Measurements from ENCODE around the gene SPTBN4.
"Not testable (repeated sequence)": the region's sequence is repeated elsewhere in the genome, so short reads cannot be mapped to it uniquely, and the experiment has no call there.

SPTBN4 gene

DNA sequence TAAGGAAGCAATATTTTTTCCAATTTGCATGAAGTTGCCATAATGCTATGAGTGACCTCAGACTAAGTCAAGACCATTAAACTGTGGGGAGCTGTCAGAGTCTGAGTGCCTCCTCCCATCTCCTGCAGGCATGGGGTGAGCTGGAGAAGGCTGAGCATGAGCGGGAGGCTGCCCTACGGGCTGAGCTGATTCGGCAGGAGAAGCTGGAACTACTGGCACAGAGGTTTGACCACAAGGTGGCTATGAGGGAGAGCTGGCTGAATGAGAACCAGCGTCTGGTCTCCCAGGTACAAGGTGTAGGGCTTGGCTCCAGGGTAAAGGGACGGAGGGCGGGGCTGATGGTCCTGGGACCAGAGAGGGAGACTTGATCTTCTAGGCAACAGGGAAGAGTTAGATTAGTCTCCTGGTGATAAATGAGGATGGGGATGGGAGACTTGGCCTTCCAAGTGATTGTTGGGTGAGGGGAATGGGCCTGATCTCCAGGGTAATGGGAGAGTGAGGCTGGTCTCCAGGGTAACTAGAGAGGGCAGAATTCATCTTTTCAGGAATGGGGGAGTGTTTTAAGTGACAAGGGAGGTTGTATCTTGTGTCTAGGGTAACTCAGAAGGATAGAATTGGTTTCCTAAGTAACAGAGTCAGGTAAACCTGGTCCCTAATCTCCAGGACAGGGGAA, 36.0 kb downstream of the SPTBN4 start:
- no peak for DNase-seq (ENCODE audit: low read depth in 2 of 2)

DNA sequence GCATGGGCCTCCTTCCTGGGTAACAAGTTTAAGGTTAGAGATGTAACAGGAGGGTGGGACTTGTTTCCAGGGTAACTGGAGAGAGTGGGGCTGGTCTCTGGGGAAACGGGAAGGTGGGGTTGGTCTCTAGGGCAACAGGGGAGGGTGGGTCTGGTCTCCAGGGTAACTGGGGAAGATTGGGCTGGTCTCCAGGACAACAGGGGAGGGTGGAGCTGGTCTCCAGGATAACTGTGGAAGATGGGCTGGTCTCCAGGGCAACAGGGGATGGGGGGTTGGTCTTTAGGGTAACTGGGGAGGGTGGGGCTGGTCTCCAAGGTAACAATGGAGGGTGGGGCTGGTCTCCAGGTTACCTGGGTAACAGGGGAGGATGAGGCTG, 36.5 kb downstream of the SPTBN4 start:
- no peak for DNase-seq (ENCODE audit: low read depth in 2 of 2)

DNA sequence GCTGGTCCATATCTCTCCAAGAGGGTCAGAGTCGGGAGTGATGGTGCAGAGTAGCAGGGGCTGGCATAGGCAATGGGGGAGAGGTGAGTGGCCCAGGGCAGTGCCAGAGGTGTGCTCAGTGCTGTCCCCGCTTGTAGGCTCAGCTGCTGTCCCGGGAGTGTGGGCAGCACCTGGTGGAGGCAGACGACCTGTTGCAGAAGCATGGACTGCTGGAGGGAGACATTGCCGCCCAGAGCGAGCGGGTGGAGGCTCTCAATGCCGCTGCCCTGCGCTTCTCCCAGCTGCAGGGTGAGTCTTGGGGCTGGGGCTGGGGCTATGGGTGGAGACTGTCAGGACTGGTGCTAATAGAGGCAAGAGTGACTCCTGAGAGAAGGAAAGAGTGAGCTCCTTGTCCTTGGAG, 39.3 kb downstream of the SPTBN4 start:
- no peak for DNase-seq (ENCODE audit: low read depth in 2 of 2)

DNA sequence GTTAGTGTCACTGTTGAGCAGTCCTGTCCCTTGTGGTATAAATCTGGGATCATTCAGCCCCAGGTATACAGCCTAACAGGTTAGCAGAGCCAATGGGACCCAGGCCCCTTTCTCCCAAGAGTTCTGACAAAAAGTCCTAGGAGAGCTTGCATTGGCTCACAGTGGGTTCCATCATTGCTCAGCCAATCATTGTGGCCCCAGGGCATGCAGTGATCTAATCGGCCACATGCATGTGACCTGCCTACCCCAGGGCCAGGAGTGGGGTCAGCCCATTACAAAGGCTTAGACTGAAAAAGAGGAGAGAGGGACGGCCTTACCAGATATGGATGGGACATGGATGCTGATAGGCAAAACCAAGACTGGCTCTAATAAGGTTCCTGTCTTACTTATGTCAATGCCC, 41.1 kb downstream of the SPTBN4 start:
- no peak for DNase-seq (ENCODE audit: low read depth in 2 of 2)

DNA sequence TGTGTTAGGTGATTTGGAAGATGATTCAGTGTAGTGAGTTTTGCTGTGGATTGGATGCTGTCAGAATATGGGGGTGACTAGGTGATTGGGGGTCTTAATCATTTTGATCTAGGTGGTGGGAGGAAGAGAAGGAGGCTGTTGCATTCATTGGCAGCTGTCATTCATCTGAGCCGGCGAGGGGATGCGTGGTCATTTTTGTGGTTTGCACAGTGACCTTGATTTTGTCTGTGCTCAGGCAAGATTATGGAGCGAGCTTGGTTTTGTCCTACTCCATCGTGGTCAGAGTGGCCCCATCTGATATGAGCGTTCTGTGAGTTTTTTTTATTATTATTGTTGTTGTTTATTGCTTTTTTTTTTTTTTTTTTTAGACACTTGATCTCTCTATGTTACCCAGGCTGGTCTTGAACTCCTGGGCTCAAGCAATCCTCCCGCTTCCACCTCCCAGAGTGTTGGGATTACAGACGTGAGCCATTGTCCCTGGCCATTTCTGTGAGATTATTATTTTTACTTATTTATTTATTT, 42.0 kb downstream of the SPTBN4 start:
- DNase-seq (ENCODE audit: low read depth in 2 of 2): no peak

DNA sequence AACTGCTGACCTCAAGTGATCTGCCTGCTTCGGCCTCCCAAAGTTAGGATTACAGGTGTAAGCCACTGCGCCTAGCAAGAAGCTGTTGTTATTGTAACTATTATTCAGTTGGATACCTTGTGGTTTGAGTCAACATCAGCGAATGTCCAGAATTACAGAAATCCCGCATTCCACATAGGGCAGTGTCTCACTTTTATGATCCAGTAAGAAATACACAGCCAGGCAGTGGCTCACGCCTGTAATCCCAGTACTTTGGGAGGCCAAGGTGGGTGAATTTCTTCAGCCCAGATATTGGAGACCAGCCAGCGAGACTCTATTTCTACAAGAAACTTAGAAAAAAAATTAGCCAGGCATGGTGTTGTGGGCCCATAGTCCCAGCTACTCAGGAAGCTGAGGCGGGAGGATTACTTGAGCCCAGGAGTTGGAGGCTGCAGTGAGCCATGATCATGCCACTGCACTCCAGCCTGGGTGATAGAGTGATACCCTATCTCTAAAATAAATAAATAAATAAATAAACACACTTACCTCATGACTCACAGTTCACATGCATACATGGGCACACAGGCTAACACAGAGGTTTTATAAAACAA, 43.8 kb downstream of the SPTBN4 start:
- no peak for DNase-seq (ENCODE audit: low read depth in 2 of 2)

DNA sequence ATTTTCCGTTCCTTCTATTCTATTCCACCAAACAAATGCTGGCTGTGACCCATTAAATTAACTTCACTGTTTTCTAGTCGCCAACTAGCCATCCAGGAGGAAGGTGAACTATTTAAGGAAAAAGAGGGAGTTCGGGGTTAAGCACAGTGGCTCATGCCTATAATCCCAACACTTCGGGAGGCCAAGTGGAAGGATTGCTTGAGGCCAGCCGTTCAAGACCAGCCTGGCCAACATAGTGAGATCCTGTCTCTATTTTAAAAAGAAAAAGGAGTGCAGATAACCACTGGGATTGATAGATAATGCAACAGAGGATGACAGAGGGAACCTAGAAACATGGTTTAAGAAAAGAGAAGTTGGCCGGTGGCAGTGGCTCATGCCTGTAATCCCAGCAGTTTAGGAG, 44.7 kb downstream of the SPTBN4 start:
- DNase-seq (ENCODE audit: low read depth in 2 of 2): no peak

DNA sequence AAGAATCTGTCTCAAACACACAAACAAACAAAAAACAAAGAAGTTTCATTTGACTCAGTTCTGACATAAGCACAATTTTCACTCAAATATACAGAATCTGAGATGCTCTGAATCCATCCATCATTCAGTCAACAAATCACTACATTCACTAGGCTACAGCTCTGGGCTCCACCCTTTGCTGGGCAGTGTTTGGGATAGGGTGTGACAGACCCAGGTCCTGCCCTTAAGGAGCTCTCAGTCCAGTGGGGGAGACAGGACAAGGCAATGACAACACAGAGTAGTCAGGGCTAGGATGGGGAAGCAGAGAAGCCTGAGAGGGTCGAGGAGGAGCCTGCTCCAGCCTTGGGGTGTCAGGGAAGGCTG, 45.3 kb downstream of the SPTBN4 start:
- DNase-seq (ENCODE audit: low read depth in 2 of 2): no peak

DNA sequence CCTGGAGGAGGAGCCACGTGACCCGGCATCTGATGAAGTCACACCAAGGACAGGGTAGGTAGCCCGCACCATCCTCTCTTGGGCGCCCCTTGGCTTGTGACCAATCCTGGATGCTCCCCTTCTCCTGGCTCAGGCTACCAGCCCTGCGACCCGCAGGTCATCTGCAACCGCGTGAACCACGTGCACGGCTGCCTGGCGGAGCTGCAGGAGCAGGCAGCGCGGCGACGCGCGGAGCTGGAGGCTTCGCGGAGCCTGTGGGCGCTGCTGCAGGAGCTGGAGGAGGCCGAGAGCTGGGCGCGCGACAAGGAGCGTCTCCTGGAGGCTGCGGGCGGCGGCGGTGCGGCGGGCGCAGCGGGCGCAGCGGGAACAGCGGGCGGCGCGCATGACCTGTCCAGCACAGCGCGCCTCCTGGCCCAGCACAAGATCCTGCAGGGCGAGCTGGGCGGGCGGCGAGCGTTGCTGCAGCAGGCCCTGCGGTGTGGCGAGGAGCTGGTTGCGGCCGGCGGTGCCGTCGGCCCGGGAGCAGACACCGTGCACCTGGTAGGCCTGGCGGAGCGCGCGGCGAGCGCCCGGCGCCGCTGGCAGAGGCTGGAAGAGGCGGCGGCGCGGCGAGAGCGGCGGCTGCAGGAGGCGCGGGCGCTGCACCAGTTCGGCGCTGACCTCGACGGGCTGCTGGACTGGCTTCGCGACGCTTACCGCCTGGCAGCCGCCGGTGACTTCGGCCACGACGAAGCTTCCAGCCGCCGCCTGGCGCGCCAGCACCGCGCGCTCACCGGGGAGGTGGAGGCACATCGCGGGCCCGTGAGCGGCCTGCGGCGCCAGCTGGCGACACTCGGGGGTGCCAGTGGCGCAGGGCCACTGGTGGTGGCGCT, 45.9 kb downstream of the SPTBN4 start:
- DNase-seq (ENCODE audit: low read depth in 2 of 2): no peak

DNA sequence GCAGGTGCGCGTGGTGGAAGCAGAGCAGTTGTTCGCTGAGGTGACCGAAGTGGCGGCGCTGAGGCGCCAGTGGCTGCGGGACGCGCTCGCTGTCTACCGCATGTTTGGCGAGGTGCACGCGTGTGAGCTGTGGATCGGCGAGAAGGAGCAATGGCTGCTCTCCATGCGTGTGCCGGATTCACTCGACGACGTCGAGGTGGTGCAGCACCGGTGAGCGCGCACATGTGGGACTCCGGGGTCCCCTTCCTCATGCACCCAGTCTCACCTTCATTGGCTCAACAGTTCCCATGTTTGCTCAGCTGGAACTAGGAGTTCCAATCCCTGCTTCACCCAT, 46.5 kb downstream of the SPTBN4 start:
- no peak for DNase-seq (ENCODE audit: low read depth in 2 of 2)

DNA sequence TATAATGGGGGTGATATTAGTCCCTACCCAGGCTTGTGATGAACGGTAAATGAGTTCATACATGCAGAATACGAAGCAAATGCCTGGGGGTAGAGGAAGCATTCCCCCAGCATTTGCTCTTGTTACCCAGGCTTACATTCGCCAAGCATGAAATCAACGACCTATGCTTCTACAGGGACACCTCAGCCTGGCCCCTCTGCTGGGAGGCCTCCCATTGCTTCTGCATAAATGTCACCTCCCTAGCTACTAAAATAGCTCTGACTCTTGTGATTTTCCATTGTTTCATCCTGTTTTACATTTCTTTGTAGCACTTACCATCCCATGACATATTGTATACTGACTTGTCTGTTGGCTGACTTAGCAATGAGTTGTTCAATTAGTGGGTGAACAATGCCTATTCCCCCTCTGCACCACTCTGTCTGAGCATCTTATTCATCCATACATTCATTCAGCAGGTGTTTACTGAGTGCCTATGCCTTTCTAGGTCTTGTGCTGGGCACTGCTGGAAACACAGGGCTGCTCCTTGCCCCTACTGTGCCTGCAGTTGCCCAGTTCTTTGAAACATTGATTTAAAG, 47.0 kb downstream of the SPTBN4 start:
- DNase-seq (ENCODE audit: low read depth in 2 of 2): no peak

DNA sequence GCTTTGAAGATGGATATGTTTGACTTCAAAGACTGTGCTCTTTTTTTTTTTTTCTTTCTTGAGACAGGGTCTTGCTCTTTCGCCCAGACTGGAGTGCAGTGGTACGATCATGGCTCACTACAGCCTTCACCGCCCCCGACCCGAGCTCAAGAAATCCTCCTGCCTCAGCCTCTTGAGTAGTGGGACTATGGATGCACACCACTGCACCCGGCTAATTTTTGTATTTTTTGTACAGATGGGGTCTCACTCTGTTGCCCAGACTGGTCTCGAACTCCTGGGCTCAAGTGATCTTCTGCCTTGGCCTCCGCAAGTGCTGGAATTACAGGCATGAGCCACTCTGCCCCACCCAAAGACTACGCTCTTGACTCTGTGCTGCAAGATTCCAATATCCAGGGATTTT, 50.4 kb downstream of the SPTBN4 start:
- no peak for DNase-seq (ENCODE audit: low read depth in 2 of 2)

DNA sequence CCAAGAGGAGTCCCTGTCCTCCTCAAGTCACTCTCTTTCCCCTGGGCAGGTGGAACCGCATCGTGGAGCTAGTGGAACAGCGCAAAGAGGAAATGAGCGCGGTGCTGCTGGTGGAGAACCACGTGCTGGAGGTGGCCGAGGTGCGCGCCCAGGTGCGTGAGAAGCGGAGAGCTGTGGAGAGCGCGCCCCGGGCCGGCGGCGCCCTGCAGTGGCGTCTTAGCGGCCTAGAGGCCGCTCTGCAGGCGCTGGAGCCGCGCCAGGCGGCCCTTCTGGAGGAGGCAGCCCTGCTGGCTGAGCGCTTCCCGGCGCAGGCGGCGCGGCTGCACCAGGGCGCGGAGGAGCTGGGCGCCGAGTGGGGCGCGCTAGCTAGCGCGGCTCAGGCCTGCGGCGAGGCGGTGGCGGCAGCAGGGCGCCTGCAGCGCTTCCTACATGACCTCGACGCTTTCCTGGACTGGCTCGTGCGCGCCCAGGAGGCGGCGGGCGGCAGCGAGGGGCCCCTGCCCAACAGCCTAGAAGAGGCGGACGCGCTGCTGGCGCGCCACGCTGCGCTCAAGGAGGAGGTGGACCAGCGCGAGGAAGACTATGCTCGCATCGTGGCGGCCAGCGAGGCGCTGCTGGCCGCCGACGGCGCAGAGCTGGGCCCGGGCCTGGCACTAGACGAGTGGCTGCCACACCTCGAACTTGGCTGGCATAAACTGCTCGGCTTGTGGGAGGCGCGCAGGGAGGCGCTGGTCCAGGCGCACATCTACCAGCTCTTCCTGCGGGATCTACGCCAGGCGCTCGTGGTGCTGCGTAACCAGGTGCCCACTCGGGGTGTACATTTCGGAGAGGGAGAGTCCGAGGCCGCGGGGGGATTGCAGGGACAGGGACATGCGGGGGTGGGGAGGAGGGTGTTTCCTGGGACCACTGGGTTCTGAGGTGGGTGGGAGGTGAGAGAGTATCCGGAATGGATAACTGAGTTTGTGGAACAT, 52.8 kb downstream of the SPTBN4 start:
- no peak for DNase-seq (ENCODE audit: low read depth in 2 of 2)

DNA sequence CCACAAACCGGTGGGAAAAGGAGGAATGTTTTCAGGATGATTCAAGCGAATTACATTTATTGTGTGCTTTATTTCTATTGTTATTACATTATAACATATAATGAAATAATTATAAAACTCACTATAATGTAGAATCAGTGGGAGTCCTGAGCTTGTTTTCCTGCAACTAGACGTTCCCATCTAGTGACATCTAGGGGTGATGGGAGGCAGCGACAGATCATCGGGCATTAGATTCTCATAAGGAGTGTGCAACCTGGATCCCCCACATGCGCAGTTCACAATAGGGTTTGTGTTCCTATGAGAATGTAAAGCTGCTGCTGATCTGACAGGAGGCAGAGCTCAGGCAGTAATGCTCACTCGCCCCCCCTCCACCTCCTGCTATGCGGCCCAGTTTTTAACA, 54.5 kb downstream of the SPTBN4 start:
- DNase-seq (ENCODE audit: low read depth in 2 of 2): no peak

DNA sequence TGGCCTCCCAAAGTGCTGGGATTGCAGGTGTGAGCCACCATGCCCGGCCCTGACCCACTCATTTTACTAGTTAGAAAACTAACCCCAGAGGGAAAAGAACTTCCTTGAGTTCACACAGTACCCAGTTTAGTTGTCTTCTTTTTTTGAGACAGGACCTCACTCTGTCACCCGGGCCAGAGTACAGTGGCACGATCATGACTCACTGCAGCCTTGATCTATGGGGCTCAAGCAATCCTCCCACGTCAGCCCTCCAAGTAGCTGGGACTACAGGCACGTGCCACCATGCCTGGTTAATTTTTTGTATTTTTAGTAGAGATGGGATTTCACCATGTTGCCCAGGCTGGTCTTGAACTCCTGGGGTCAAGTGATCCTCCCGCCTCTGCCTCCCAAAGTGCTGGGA, 55.1 kb downstream of the SPTBN4 start:
- not testable (repeated sequence) for DNase-seq (ENCODE audit: low read depth in 2 of 2)

DNA sequence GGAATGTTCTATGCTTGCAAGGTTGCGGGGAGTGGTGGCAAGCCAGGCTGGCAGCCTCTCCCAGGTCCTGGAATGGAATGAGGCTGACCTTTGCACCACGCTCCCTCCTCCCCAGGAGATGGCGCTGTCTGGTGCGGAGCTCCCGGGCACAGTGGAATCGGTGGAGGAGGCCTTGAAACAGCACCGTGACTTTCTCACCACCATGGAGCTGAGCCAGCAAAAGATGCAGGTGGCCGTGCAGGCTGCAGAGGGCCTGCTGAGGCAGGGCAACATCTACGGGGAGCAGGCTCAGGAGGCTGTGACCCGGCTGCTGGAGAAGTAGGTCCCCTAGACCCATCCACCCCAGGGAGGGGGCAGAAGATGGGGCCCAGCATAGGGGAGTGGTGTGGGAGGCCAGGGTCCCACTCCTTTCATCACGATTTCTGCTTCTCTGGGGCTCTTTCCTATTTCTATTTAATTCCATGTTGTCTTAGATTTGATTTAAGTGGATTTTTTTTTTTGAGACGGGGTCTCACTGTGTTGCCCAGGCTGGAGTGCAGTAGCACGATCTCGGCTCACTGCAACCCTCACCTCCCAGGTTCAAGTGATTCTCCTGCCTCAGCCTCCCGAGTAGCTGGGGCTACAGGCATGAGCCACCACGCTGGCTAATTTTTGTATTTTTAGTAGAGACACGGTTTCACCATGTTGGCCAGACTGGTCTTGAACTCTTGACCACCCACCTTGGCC, 56.7 kb downstream of the SPTBN4 start:
- DNase-seq (ENCODE audit: low read depth in 2 of 2): no peak

DNA sequence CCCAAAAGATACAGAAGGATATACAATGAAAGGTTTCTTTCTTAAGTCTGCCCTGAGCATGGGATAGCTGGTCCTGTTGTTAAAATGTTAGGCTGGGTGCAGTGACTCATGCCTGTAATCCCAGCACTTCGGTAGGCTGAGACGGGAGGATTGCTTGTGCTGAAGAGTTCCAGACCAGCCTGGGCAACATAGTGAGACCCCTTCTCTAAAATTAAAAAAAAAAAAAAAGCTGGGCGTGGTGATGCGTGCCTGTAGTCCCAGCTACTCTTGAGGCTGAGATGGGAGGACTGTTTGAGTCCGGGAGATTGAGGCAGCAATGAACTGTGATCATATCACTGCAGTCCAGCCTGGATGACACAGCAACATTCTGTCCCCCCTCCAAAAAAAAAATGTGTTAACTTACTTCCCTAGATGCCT, 57.3 kb downstream of the SPTBN4 start:
- DNase-seq (ENCODE audit: low read depth in 2 of 2): no peak

DNA sequence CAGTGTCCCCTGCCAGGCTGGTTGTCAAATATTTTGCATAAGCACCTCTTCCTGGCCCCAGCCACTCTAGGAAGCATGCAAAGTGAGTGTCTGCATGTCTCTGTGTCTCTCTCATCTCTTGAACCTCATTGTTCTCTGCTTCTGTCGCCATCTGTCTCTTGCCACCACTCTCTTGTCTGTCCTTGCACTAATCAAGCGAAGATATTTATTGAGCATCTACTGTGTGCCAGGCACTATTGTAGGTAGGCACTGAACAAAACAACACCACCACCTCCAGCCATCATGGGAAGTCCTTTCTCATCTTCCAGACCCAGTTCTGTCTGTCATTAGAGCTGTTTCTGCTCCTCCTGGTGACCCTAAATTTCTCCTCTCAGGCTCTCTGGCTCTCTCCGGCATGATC, 57.9 kb downstream of the SPTBN4 start:
- no peak for DNase-seq (ENCODE audit: low read depth in 2 of 2)

DNA sequence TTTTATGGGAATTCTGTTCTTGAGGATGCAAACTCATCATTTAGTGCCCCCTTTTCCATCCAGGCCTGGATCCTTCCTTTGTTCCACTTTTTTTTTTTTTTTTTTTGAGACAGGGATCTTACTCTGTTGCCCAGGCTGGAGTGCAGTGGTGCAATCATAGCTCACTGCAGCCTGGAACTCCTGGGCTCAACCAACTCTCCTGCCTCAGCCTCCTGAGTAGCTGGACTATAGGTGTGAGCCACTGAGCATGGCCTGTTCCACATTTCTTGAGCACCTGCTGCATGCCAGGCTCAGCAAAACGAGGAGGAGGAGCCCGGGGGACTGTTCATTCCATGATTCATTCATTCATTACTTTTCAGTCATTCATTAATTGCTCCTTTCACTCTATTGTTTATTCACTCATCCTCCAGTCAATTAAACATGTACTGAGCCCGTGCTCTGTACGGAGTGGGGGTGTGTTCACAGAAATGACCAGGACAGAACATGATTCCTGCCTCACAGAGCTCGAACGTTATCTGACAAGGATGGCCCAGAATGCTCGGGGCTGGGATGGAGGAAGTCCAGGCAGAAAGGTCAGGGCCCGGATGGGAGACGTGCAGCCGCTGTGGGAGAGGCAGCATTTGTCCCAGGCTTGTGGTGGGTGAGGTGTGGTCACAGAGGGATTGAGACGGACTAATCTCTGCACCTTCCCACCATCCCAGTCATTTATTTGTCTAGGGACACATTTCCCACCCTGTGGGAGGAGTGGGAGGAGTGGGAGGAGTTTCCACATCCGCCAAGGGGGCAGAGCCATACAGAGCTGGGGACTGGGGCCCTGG, 58.6 kb downstream of the SPTBN4 start:
- no peak for DNase-seq (ENCODE audit: low read depth in 2 of 2)

DNA sequence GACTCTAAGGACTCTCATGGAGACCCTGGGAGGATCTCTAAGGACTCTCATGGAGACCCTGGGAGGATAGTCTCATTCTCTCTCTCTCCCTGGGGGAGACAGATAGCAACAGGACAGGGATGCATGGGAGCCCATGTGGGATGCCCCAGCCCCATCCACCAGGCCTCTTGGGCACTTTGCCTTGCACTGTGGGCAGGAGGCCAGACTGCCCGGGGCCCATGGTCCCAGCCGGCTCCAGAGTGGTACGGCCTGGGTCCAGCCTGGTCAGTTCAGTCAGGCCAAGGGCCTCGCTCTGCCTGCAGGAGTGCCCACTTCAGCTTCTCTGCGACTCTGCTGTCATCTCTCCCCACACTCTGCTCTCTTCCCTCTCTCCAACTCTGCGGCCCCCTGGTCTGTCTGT, 61.3 kb downstream of the SPTBN4 start:
- no peak for DNase-seq (ENCODE audit: low read depth in 2 of 2)
